Glutamatergic neuron (in vitro differentiated cells): ENCODE data around the gene TRPM2. TPM values are rescaled to one million over a fixed set of nuclear protein-coding genes. Genes with fewer than 3 reads are reported as not detected.
A peak's percentile ranks its signal among the peaks of the same experiment; 100 is the strongest.
"Not testable (repeated sequence)": the region's sequence is repeated elsewhere in the genome, so short reads cannot be mapped to it uniquely, and the experiment has no call there.

ENCODE experiments used
- DNase-seq: peaks from one replicate; pipeline ENCODE4 v3.0.0; 2022
- H3K27ac Mint-ChIP-seq: one replicate; pipeline ENCODE4 v1.8.0; 2020; ENCODE audit warnings: mild to moderate bottlenecking, mixed read lengths, inconsistent platforms; ENCODE audit not compliant: unreplicated experiment
- H3K27me3 Mint-ChIP-seq: one replicate; pipeline ENCODE4 v1.8.0; 2020; ENCODE audit warnings: mild to moderate bottlenecking, moderate library complexity, mixed read lengths, inconsistent platforms; ENCODE audit not compliant: unreplicated experiment
- H3K36me3 Mint-ChIP-seq: one replicate; pipeline ENCODE4 v1.8.0; 2020; ENCODE audit warnings: mild to moderate bottlenecking, mixed read lengths, inconsistent platforms; ENCODE audit not compliant: unreplicated experiment
- H3K4me1 Mint-ChIP-seq: one replicate; pipeline ENCODE4 v1.8.0; 2020; ENCODE audit warnings: mild to moderate bottlenecking, low read depth, mixed read lengths, inconsistent platforms; ENCODE audit not compliant: unreplicated experiment
- H3K4me3 Mint-ChIP-seq: one replicate; pipeline ENCODE4 v1.8.0; 2020; ENCODE audit warnings: mild to moderate bottlenecking, mixed read lengths, inconsistent platforms; ENCODE audit not compliant: unreplicated experiment
- H3K9me3 Mint-ChIP-seq: one replicate; pipeline ENCODE4 v1.8.0; 2020; ENCODE audit warnings: mild to moderate bottlenecking, moderate library complexity, mixed read lengths, inconsistent platforms; ENCODE audit not compliant: unreplicated experiment
- CTCF ChIP-seq: fragments of 200-600 bp; sonication (generic); IDR thresholded peaks from one replicate; pipeline ENCODE4 v1.5.0; 2021; ENCODE audit not compliant: partially characterized antibody, unreplicated experiment
- total RNA-seq: library from RNA; stranded (reverse); fragmentation: NEBNext Ultra II Directional; extraction: Animal tissue kit (Norgen Biotek cat#: 25700); gene quantifications from one replicate; pipeline ENCODE4 v1.2.1, GENCODE V29; 2021; ENCODE audit not compliant: unreplicated experiment

The TRPM2 gene
- total RNA-seq, 1 donor from 2014 or later, result not detected

GRCh38 chr21:44338971-44339910, 14.2 kb upstream of the TRPM2 start, which contains the start of gene CFAP410:
CFAP410 (minus strand) TSS chr21:44339390; CDS start chr21:44339194, 196 bp downstream.
- Mint-ChIP-seq H3K27me3 (peaks cover 17% of the 10 kb centered on the region), H3K4me3 (peak within 1 kb of the TSS; percentile 84), H3K27ac (peak within 1 kb of the TSS; percentile 89), H3K9me3 (peaks cover 11% of the 10 kb centered on the region), H3K4me1 (peaks cover 17% of the 10 kb centered on the region), H3K36me3 (no peaks in the 10 kb centered on the region)
- no peak for TF ChIP-seq CTCF
- DNase-seq, result peak; percentile 97

GRCh38 chr21:44341726-44342458, 11.5 kb upstream of the TRPM2 start:
- H3K4me1 Mint-ChIP-seq, result peaks cover 19% of the 10 kb centered on the region
- not testable (repeated sequence) for DNase-seq, H3K27ac Mint-ChIP-seq, H3K36me3 Mint-ChIP-seq, H3K4me3 Mint-ChIP-seq
- H3K9me3 Mint-ChIP-seq, result peaks cover 11% of the 10 kb centered on the region
- H3K27me3 Mint-ChIP-seq, result peaks cover 20% of the 10 kb centered on the region

GRCh38 chr21:44342981-44343380, 10.4 kb upstream of the TRPM2 start:
- peaks cover 17% of the 10 kb centered on the region for H3K27me3 Mint-ChIP-seq
- not testable (repeated sequence) for H3K4me1 Mint-ChIP-seq, H3K4me3 Mint-ChIP-seq, H3K9me3 Mint-ChIP-seq, H3K36me3 Mint-ChIP-seq, H3K27ac Mint-ChIP-seq, DNase-seq

DNA sequence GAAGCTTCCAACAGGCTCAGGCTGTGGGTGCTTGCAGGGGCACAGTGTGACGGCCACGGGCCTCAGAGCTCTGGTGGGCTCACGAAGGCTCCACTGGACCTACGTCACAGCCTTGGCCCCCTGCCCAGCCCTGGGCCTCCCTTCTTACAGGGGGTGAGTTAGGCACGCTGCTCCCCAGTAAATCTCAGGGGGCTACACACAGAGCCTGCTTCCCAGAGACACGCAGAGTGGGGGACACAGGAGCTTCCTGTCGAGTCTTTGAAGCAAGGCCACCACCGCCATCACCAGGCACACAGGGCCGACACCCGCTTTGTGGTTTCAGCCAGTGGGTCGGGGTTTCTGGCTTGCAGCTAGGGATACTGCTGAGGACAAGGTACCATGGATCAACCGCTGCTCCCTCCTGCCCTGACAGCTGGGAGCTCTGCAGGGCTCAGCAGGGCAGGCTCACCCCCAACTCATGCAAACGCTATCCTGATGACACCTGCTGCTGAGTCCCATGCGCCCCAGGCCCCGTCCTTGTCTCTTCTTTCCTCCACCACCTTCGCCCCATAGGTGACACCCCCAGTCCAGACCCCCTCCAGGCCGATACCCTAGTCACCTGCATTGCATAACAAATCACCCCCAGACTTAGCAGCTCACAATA, 8.8 kb upstream of the TRPM2 start:
- H3K4me3 Mint-ChIP-seq, result no peak overlapping the region
- peaks cover 12% of the 10 kb centered on the region for H3K27me3 Mint-ChIP-seq
- no peak for TF ChIP-seq CTCF
- H3K27ac Mint-ChIP-seq, result no peak overlapping the region
- peaks cover 8% of the 10 kb centered on the region for H3K9me3 Mint-ChIP-seq
- no peak for DNase-seq
- H3K36me3 Mint-ChIP-seq, result no peaks in the 10 kb centered on the region
- peaks cover 6% of the 10 kb centered on the region for H3K4me1 Mint-ChIP-seq

DNA sequence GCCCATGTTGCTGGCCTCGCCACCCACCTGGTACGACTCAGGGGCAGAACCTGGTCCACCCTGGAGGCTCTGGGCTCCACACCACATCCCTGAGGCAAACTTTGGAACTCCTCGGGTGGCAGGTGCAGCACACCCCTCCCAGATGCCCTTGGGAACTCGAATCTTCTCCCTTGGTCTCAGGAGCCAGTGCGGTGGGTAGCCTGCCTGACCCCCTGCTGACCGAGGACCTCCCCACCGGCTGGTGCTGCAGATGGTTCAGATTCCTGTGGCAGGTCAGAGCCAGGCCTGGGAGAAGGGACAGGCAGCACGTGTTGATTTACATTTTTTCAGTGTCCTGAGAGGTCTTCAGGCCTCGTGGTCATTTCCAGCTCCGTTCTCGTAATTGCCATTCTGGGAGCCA, 7.9 kb upstream of the TRPM2 start:
- peaks cover 4% of the 10 kb centered on the region for H3K4me1 Mint-ChIP-seq
- peaks cover 5% of the 10 kb centered on the region for H3K27me3 Mint-ChIP-seq
- H3K36me3 Mint-ChIP-seq, result no peaks in the 10 kb centered on the region
- H3K9me3 Mint-ChIP-seq, result peaks cover 2% of the 10 kb centered on the region
- no peak for TF ChIP-seq CTCF
- DNase-seq, result no peak
- H3K4me3 Mint-ChIP-seq, result no peak overlapping the region
- H3K27ac Mint-ChIP-seq, result no peak overlapping the region
